Measurements from ENCODE around the gene PIP4P1. TPM values are rescaled to one million over a fixed set of nuclear protein-coding genes. Genes with fewer than 3 reads are reported as not detected.

PIP4P1 gene
- total and polyA plus RNA-seq, 2 of the 13 experiments (the other 11 are each of a cell fraction or from before 2014, with no cell fraction given), result 33.4 to 47.0 TPM

GRCh38 chr14:20499881-20500280, 38.6 kb upstream of the PIP4P1 start (continued):
- TF ChIP-seq MXD4 (CRISPR knock-in tag; IDR thresholded peaks at IDR 0.05) (no peak), ZSCAN21 (CRISPR knock-in tag; IDR thresholded peaks at IDR 0.05; ENCODE audit: borderline replicate concordance) (no peak), FOXO4 (CRISPR knock-in tag; conservative IDR thresholded peaks at IDR 0.05) (no peak)

- intact Hi-C loops (cut with micrococcal nuclease; ENCODE audit: unreplicated experiment) (no loop called here), in situ Hi-C loops (cut with HindIII; ENCODE audit: extremely low pct_ligation_motif_present, low pct_unique_long_range_greater_than_20kb) (no loop called here)
- CTCF ChIA-PET (ENCODE audit: low intra/inter-chr PET ratio, low total read pairs), result no interaction called here
These were observed 37.9 kb upstream of the PIP4P1 start for GRCh38 chr14:20499108-20499507.

GRCh38 chr14:20498622-20499021, 37.4 kb upstream of the PIP4P1 start:
- BruUV-seq (replicated peaks), result no TSS peak
- H3K4me1 ChIP-seq (ENCODE audit: insufficient read depth, low read length), result no peaks in the 10 kb centered on the region
- H3K9ac ChIP-seq (ENCODE audit: insufficient read depth, low read depth, low read length), result no peak overlapping the region
- intact Hi-C loops (cut with micrococcal nuclease; ENCODE audit: unreplicated experiment), result no loop called here
- H3K36me3 ChIP-seq (replicated peaks in 1 of 2; ENCODE audit: control insufficient read depth in 1 of 2, insufficient read depth in 2 of 2, low read length in 2 of 2), result no peaks in the 10 kb centered on the region
- in situ Hi-C loops (cut with HindIII; ENCODE audit: extremely low pct_ligation_motif_present, low pct_unique_long_range_greater_than_20kb), result no loop called here
- H3K27ac ChIP-seq (ENCODE audit: extremely low read length, insufficient read depth, low read length), result no peak overlapping the region
- POLR2A ChIA-PET, result no interaction called here
- H3K9me3 ChIP-seq (ENCODE audit: low read length), result no peaks in the 10 kb centered on the region
- ATAC-seq, result no peak
- H4K20me1 ChIP-seq (ENCODE audit: insufficient read depth, low read length), result no peaks in the 10 kb centered on the region
- DNase-seq (ENCODE audit: low spot score), result no peak
- WGBS (ENCODE audit: low lambda C conversion rate), result 3% methylated on average over 2 of the region's 2 CpGs
- H2AFZ ChIP-seq (ENCODE audit: low read length), result no peak overlapping the region
- H3K27me3 ChIP-seq (ENCODE audit: control insufficient read depth in 1 of 2, insufficient read depth in 2 of 2, low read length in 2 of 2), result peaks cover 0 to 5% of the 10 kb centered on the region in 2 experiments; a peak in 1 of 5 replicates
- H3K79me2 ChIP-seq (ENCODE audit: insufficient read depth, low read length), result no peaks in the 10 kb centered on the region
- H3K4me2 ChIP-seq (ENCODE audit: low read depth, low read length), result no peak overlapping the region
- no peak for FAIRE-seq
- no peak overlapping the region for H3K4me3 ChIP-seq (replicated peaks in 1 of 3; ENCODE audit: insufficient read depth in 1 of 3, low read depth in 2 of 3, low read length in 3 of 3)
- CTCF ChIA-PET (ENCODE audit: low intra/inter-chr PET ratio, low total read pairs), result no interaction called here
- TF ChIP-seq ZBED4 (CRISPR knock-in tag; IDR thresholded peaks at IDR 0.05; ENCODE audit: borderline replicate concordance), result no peak
- no peak for TF ChIP-seq RBFOX2 (IDR thresholded peaks at IDR 0.05; ENCODE audit: low read depth, low read length)

More at GRCh38 chr14:20499108-20499507, 37.9 kb upstream of the PIP4P1 start:
- Histone ChIP-seq H2AFZ (ENCODE audit: low read length) (no peak overlapping the region), H3K27ac (ENCODE audit: extremely low read length, insufficient read depth, low read length) (no peak overlapping the region), H4K20me1 (ENCODE audit: insufficient read depth, low read length) (no peaks in the 10 kb centered on the region), H3K27me3 (ENCODE audit: control insufficient read depth in 1 of 2, insufficient read depth in 2 of 2, low read length in 2 of 2) (peaks cover 0 to 5% of the 10 kb centered on the region in 2 experiments; a peak in 1 of 5 replicates), H3K79me2 (ENCODE audit: insufficient read depth, low read length) (no peaks in the 10 kb centered on the region), H3K9me3 (ENCODE audit: low read length) (no peaks in the 10 kb centered on the region), H3K4me3 (replicated peaks in 1 of 3; ENCODE audit: insufficient read depth in 1 of 3, low read depth in 2 of 3, low read length in 3 of 3) (no peak overlapping the region), H3K4me2 (ENCODE audit: low read depth, low read length) (no peak overlapping the region), H3K9ac (ENCODE audit: insufficient read depth, low read depth, low read length) (no peak overlapping the region), H3K36me3 (replicated peaks in 1 of 2; ENCODE audit: control insufficient read depth in 1 of 2, insufficient read depth in 2 of 2, low read length in 2 of 2) (no peaks in the 10 kb centered on the region), H3K4me1 (ENCODE audit: insufficient read depth, low read length) (no peaks in the 10 kb centered on the region)
- FAIRE-seq (no peak), DNase-seq (ENCODE audit: low spot score) (no peak), ATAC-seq (no peak)
- TF ChIP-seq MED8 (CRISPR knock-in tag; IDR thresholded peaks at IDR 0.05; ENCODE audit: insufficient replicate concordance), result no peak
- no peak for TF ChIP-seq ZNF83 (CRISPR knock-in tag; IDR thresholded peaks at IDR 0.05; ENCODE audit: borderline replicate concordance)
- no peak for TF ChIP-seq RXRA (CRISPR knock-in tag; IDR thresholded peaks at IDR 0.05)
- no peak for TF ChIP-seq ZBTB7A (CRISPR knock-in tag; IDR thresholded peaks at IDR 0.05)
- BruUV-seq (replicated peaks), result no TSS peak
- POLR2A ChIA-PET, result no interaction called here
- 39% methylated on average over 4 of the region's 4 CpGs for WGBS (ENCODE audit: low lambda C conversion rate)
